GM21360 (cell line): ENCODE measurements around the gene DNAJA1.
A peak's percentile ranks its signal among the peaks of the same experiment; 100 is the strongest.
"Not testable (repeated sequence)": the region's sequence is repeated elsewhere in the genome, so short reads cannot be mapped to it uniquely, and the experiment has no call there.

Experiments
- ATAC-seq: cut with Tn5 transposase; IDR thresholded peaks from one replicate; pipeline ENCODE4 v1.9.1; 2021; ENCODE audit warnings: mild to moderate bottlenecking, moderate library complexity; ENCODE audit not compliant: unreplicated experiment

The DNAJA1 gene

DNA sequence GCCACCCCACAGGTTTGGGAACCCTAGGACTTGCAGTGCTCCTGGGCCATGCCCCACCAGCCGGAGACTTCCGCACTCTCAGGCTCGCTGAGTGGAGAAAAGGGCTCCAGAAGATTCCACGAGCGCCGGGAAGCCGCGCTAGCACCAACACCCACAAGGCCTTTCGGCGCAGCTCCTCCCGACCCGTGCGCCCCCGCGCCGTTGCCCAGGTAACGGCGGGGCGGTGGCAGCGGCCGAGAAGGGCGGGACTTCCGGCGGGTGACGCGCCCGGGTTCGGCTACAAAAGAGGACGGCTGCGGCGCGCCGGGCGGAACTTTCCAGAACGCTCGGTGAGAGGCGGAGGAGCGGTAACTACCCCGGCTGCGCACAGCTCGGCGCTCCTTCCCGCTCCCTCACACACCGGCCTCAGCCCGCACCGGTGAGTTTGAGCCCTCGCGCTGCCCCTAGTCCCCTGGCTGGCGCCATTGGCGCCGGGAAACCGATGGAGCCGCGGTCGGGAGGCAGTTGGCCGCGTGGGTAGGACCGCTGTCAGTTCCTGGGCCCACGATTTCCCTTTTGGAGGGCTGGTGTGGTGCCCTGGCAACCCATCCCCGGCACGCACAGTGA is at the start of gene DNAJA1:
Gene DNAJA1, plus strand, starts transcription at position 308 of the 606 bp plus-strand sequence. CDS start 1,212 bp downstream, outside the sequence.
- ATAC-seq: peak; percentile 90

DNA sequence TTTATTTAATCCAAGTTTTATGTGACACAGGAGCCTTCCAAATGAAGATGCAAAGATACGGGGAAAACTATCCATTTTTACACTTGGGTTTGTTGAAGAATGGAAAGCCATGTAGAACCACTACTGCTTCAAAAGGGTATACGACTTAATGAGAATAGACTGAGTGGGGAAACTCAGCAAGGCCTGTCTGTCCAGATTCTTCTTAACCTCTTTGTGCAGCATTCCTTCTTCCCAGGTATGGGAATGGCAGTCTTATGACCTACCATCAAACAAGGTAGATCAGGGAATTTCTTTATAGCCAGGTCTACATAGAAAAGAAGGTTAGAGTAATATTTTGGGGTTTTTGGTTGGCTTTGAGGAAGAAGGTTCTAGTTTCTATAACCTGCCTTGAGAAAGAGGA is 47.0 kb upstream of the DNAJA1 start:
- ATAC-seq: no peak

DNA sequence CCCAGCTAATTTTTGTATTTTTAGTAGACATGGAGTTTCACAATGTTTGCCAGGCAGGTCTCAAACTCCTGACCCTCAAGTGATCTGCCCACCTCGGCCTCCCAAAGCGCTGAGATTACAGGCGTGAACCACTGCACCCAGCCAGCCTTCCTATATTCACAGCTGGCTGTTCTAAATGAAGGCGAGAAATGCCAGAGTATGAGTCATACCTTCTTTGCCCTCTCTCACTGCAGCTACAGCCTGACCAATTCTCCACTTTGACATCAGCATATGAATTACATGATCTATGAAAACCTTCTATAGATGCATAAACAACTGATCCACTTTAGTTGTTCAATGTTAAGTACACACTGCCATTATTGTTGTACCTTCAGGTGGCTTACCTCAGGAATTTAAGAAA is 38.1 kb upstream of the DNAJA1 start:
- no peak for ATAC-seq

DNA sequence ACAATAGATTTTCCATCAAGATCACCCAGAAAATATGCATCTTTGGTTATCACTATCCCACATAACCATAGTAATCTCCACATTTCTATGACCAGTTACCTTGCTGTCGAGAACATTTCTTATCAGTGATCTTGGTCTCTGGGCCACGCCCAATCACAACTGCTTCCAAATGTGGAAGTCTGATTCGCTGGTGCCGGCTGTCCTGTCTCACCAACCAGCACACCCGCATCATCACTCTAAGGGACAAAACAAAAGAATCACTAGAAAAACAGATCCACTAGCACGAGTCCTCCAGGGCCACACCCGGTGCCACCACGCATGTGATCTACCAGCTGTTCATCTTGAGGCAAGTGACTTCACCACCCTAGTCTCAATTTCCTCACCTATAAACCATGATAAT is 35.4 kb upstream of the DNAJA1 start:
- ATAC-seq: no peak

DNA sequence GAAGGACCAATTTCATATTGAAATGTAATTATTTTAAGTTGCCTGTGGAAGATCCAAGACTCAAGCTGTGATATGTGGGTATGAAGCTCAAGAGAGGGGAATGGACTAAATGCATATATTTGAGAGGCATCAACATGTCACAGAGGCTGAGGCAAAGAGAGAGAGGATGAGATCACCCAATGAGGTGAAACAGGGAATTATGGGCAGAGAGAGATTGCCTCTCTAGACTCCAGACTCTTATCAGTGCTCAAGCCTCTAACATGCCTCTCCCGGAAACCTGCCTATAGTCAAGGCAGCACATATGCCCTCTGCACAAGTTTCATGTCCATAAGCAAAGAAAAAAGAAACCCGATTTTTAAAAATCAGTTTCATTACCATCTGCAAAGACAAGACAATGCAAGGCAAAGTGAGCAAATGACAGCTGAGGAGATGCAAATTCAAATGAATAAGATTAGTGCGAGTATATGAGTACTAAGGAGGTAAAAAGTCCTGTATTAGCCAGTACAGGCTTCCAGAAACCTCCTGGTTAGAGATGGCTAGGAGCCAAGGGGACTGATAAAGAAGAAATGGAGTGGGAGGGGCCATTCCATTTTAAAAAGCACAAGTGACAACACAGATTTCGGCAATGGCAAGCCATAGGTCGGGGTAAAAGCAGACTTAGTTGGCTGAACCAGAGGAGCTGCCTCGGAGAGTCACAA is 33.0 kb upstream of the DNAJA1 start:
- no peak for ATAC-seq

DNA sequence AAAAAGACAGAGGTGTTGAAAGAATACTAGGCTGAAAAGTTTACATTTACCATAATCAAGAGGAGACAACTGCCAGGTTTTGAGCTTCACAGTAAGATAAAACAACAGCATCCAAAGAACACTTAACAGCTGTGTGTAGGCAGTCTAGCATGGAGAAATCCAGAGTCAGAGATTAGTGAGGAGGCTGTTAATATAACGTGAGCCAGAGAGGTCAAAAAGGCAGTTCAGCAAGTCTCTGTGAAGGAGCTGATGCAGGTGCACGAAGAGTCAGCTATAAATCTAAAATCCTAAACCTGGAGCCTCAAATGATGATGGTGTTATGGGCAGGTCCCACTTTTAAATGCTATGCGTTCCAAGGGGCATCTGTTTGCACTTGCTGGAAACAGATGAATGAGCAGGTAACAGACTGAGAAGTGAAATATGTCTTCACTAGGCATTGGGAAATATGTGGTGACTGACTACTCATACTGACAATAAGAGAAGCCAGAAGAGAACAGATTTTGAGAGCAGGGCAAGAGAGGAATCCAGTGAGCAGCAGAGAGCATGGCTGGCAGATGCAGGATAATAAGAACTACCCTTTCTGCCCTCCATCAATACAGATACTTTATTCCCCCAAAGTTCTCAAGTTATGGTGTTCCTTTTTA is 32.4 kb upstream of the DNAJA1 start:
- no peak for ATAC-seq

DNA sequence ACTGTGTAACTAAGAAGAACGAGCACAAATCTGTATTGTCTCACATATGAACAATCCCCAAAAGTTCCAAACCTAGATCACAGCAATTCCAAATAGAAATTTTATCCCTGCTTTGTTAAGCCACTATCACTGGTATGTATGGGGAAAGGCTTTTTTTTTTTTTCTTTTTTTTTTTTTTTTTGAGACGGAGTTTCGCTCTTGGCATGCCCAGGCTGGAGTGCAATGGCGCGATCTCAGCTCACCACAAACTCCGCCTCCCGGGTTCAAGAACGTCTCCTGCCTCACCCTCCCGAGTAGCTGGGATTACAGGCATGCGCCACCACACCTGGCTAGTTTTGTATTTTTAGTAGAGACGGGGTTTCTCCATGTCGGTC is 24.4 kb upstream of the DNAJA1 start:
- not testable (repeated sequence) for ATAC-seq

DNA sequence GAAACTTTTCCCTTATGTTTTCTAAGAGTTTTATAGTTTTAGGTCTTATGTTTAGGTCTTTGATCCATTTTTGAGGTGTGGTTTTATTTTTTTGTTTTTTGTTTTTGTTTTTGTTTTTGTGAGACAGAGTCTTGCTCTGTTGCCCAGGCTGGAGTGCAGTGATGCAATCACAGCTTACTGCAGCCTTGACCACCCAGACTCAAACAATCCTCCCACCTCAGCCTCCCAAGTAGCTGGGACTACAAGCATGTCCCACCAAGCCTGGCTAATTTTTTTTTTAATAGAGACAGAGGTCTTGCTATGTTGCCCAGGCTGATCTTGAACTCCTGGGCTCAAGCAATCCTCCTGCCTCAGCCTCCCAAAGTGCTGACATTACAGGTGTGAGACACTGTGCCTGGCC is 19.7 kb upstream of the DNAJA1 start:
- not testable (repeated sequence) for ATAC-seq

DNA sequence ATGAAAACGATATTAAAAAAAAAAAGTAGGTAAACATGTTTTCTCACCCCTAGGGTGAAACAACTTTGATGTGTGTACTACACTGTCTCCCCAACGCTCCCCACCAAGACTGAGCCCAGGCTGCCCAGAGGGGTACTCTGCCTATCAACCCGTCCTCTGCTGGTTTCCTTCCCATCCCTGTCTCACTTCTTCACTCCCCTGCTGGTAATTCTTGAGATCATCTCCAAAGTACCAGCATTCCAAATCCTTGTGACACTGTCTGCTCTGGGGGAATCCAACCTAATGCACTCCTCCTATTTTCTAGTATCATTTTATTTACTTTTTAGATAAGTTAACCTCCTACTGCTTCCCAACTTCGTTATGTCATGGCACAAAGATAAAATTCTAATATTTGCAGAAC is 17.3 kb upstream of the DNAJA1 start:
- no peak for ATAC-seq

DNA sequence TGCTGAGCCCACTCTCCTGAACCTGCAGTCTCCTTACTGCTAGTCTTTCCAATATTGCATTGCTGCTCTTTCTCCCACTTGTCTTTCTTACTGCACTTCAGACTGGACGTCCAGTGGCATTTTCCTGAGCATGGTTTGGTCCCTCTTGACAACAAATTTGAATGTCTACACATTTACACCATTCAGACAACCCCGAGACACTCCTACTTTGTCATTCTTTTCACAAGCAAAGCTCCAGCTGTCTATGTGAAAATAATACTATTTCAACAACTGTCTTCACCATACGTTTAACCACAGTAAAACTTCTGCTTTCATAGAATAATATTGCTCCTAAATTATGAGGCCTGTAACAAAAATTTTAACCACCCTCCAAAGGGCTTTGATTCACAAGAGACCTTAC is 13.2 kb upstream of the DNAJA1 start:
- ATAC-seq: no peak

DNA sequence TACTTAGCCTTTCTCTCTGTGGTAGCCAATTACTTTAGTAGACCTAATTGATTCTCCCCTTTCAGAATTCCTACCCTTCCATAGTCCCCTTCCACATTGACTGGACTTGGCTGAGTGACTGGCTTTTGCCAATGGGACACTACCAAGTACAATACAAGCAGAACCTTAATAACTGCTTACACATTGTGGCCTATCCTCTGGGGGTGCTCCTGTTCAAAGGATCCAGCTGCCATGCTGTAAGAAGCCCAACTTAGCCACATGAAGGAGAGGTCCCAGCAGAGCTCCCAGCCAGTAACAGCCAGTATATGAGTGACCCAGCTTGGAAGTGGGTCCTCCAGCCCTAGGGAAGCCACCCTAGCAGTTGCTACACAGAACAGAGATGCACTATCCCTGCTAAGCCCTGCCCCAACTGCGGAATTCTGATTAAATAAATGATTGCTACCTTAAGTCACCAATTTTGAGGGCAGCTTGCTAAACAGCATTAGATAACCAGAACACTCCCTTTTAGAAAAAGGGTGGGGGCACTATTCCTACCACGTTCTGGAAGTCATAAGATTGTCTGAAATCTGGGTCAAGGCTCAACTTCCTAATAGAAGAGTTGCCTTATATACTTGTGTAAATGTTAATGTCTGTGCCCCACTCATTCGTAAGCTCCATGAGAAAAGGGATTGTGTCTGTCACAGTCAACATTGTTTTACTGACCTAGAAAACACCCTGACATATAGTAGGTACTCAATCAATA is 12.6 kb upstream of the DNAJA1 start:
- ATAC-seq: no peak

DNA sequence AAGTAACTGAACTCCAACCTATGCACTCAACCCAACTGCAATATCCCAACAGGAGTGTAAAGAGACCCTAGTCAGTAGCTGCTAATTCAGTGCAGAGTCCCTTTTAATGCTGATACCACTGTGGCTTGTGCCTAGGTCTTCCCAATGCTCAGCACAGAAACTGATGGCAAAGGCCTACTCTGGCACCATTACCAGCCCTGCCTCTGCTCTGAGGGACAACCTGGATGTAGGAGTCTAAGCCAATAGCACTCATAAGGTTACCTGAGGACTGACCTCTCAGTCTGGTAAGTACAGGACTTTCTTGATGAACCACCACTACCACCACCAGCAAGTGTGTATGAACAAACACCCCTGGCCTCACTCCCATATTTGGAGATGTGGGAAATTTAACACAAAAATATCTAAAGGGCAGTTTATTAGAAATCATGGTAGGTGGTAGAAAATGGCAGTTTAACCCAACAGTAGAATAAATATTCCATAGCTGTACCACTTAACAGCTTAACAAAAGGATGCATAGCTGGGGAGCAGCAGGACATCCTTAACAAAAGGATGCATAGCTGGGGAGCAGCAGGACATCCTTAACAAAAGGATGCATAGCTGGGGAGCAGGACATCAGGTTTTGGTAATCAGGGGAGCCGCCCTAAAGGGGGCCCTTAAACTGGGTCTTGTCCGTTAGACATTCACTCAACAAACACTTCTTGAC is 11.0 kb upstream of the DNAJA1 start:
- no peak for ATAC-seq

DNA sequence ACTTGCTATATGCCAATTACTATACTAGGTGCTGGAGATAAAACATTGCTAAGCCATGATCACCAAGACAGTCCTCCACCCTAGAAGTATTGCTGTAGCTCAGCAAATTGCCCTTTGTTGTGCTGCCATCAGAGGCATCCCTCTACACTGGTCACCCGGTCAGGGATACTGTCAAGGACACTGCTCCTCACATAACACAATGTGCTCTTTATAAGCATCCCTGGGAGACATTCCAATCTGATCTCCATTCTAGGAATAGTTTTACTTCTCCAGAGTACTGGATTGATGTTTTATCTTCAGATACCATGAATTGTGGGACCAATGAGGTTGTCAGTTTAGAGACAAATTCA is 10.4 kb upstream of the DNAJA1 start:
- ATAC-seq: no peak

DNA sequence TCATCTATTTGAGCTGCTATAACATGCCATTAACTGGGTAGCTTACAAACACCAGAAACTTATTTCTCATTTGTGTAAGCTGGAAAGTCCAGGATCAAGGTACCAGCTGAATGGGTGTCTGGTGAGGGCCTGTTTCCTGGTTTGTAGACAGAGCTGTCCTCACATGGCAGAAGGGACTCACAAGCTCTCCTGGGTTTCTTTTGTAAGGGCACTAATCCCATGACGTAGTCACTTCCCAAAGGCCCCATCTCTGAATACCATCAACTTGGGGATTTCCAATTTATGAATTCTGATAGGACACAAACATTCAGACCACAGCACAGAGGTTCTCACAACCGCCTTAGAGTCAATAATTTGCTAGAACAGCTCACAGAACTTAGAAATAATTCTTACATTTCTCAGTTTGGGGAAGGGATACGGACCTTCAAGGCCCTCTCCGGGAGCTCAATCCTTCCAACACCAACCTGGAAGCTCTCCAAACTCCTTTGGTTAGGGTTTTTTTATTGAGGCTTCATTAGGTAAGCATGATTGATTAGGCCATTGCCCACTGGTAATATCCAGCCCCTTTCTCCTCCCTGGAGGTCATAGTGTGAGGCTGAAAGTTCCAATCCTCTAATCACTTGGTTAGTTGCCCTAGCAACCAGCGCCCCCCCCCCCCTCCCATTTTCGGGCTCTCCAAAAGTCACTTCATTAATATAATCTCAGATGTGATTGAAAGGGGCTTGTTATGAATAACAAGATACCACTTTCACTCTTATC is 7.6 kb upstream of the DNAJA1 start:
- ATAC-seq: no peak

DNA sequence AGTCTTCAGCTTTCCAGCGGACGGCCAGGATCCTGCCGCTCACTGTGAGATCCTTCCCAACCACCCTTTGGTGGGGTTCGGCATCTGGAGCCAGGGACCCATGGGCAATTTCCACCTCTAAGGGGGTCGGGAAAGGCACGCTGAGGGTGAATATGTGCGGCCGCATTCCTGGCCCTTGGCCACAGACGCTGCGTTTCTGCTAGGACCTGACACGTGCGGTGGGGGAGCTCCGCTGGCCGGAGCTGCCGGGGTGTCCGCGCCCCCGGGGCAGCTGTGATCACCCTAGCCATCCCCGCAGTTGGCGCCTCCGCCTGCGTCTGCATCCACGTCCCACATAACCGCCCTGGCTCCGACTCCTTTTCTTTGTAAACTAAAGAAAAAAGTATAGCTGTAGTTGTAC is 5.3 kb upstream of the DNAJA1 start:
- ATAC-seq: no peak

DNA sequence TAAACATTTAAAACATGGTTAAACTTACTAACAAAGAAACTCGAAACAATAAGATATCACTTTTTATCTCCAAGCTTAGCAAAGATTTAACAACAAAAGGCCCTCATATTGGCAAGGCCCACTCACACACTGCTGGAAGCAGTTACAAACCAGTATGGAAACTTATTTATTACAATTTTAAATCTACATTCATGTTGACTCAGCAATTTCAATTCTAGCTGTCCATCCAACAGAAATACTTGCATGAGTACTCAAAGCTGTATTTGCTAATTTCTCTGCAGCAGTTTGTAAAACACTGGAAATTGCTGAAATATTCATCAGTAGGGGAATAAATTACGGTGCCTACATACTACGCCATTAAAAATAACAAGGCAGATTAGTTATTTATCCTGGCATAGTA is 2.8 kb upstream of the DNAJA1 start:
- no peak for ATAC-seq

DNA sequence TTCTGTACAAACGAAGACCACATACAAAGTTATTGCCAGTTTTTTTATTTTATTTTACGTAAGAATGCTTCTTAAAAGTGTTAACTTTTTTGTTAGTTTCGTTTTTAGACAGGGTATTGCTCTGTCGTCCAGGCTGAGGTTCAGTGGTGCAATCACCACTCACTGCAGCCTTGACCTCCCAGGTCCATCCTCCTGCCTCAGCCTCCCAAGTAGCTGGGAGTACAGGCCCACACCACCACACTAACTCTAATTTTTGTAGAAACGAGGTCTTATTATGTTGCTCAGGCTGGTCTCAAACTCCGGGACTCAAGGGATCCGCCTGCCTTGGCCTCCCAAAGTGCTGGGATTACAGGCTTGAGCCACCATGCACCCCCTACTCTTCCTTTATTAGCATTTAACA is 2.3 kb upstream of the DNAJA1 start:
- ATAC-seq: no peak

DNA sequence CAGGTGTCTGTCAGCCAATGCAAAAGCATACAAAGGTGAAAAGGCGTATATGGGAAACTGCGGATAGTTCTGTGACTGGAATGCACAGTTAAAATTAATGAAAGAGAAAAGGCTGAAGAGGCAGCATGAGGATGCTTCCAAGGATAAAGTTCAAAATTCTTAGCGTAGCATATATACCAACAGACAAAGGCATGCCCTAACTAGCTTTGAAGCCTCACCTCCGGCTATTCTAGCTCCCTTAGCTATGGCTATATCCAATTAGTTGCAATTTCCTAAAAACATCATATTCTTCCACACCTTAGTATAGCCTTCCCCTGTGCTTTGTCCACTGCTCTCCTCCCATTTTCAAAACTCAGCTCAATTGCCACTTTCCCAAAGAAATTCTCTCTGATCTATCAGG is 1.4 kb upstream of the DNAJA1 start:
- no peak for ATAC-seq

DNA sequence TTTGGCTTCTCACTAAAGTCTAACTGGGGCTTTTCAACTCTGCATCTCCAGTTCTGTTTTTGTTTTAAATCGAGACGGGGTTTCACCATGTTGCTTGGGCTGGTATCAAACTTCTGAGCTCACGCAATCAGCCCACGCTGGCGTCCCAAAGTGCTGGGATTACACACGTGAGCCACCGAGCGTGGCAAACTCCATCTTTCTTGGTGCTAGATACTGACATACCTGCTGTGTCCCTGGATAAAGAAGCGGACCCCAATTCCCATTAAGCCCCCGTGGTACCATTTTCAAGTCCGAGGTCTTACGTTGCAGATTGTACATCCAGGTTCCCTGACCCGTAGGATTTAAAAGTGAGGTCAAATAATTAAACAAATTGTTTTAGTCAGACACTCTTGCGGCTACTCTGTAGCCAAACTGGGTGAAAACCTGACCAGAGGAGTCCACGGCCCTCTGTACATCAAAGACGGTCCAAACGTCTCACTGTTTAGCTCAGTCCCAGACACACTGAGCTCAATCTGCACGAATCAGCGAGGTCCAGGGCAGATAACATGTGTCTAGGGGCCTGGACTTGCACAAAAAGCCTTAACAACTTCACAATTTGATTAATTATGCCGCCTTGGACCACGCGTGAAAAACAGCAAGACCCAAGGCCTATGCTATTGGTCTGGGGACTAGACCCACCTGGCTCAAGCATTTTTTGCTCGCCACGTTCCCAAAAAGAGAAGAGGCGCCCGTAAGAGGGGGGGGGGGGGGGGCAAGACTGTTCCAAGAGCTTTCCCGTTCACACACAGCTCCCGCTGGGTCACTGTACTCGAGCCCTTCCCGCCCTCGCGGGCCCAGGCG is 727 bp upstream of the DNAJA1 start:
- no peak for ATAC-seq
